NAMALWA (cell line): ENCODE measurements around the gene SPATA24.
"Not testable (repeated sequence)": the region's sequence is repeated elsewhere in the genome, so short reads cannot be mapped to it uniquely, and the experiment has no call there.

ENCODE experiments used
- DNase-seq: peaks from one replicate; pipeline ENCODE4 v3.0.0-alpha.2; 2015; ENCODE audit warnings: low spot score

SPATA24 gene

GRCh38 chr5:139382807-139383206 is 21.1 kb downstream of the SPATA24 start:
- DNase-seq: no peak

- DNase-seq: no peak
Observed at GRCh38 chr5:139381837-139382761, 21.8 kb downstream of the SPATA24 start.

DNA sequence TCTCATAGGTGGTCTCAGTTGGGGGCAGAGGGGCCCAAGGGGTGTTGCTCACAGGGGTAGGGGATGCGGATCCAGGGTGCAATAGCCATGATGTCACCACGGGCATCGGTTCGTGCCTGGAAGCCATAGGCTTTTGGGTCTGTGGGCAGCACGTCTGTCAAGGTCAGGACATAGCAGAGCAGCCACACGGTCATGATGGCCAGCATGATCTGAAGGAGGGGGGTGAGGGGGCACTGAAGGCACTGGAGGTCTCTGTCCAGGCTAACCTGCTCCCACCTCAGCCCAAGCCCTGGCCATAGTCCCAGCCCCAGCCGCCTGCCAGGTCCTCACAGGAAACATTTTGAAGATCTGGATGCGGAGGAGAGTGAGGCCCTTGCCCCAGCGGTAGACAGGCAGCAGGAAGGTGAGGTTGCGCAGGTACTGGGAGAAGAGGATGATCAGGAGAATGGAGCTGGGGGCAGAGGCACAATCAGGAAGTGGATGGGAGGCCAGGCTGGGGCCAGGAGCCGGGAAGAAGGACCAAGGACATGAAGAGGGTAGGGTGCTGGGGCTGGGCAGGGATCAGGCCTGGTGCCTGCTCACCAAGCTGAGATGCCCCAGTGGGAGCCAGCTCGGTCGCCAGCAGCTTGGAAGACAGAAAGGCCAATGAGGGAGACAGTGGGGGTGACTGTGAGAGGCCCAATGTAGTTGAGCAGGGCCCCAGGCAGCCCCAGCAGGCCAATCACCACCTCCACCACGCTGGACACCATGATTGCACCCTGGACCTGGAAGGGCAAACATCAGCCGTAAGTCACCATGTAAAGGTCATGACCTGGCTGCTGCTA is 24.1 kb downstream of the SPATA24 start:
- DNase-seq: no peak

GRCh38 chr5:139378941-139379361 is 24.9 kb downstream of the SPATA24 start:
- no peak for DNase-seq

- DNase-seq: no peak
Observed at GRCh38 chr5:139378101-139378825, 25.6 kb downstream of the SPATA24 start.

DNA sequence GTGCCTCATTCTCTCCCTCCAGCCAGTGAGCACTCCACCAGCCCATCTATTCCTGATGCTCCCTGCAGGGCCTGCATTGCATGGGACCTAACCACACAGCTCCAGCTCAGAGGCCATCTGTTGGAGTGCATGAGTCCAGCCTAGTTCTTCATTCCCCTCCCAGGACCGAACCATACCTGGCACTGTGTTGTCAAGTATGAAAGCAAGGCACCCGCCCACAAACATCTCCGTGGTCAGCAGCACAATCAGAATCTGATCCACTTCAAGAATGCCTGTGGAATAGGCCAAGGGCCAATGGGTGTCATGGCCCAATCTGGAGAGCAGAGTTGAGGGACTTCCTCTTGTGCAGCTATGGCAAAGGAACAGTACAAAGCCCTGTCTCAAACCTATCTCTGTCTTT is 26.7 kb downstream of the SPATA24 start:
- no peak for DNase-seq

GRCh38 chr5:139376364-139376763 is 27.5 kb downstream of the SPATA24 start:
- no peak for DNase-seq

- no peak for DNase-seq
Observed at GRCh38 chr5:139374909-139375308, 29.0 kb downstream of the SPATA24 start.

DNA sequence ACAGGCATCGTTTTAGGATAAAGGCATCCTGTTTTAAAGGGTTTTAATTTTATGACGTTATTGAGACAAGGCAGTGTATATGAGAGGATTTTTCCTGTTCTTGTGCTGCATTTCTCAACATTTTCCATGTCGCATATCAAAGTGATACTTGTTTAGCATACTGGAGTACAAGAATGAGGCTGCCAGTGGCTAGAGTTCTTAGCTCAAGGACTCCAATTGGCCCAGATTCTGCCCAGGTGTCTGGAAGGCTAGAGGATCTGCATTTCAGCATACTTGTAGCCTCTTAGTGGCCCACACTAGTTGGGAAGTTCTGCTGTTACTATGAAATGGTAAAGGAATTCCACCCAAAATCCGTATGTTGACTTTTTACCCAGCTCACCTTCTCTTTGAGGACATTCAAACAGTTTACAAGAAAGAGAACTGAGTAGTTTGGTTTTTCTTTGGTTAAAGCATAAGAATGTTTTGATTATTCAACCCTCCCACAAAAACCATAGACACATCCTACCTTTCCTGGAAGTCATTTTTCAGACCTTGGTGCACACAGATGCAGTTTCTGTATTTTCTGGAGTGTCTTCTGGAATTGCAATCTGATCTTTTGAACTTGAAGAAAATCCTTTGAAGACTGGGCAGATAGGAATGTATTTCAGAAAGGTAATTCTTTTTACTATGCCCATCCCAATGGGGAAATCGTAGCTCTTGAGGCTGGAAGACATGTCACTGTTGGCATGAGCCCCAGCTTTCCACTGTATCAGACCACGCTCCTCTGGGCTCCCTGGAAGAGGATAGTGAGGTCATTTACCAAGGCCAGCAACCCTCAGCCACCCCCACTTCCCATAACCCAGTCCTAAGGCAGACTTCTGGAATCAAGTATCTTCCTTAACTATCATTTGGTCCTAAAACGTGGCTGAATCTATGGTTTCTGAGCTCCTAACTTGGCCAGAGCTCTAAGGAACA is 32.1 kb downstream of the SPATA24 start:
- peak; percentile 12 for DNase-seq

- no peak for DNase-seq
Observed at GRCh38 chr5:139369181-139369580, 34.7 kb downstream of the SPATA24 start.

DNA sequence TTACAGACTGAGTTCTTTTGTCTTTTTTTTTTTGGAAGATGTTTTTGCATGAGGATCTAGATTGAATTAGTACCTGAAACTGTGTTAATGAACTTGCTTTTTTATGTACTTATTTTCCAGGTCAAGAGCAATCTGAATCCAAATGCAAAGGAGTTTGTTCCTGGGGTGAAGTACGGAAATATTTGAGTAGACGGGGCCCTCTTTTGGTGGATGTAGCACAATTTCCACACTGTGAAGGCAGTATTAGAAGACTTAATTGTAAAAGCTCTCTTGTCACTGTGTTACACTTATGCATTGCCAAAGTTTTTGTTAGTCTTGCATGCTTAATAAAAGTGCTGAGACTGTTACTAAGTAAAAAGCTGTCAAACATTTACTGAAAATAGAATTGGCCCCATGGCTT is 35.3 kb downstream of the SPATA24 start:
- no peak for DNase-seq

DNA sequence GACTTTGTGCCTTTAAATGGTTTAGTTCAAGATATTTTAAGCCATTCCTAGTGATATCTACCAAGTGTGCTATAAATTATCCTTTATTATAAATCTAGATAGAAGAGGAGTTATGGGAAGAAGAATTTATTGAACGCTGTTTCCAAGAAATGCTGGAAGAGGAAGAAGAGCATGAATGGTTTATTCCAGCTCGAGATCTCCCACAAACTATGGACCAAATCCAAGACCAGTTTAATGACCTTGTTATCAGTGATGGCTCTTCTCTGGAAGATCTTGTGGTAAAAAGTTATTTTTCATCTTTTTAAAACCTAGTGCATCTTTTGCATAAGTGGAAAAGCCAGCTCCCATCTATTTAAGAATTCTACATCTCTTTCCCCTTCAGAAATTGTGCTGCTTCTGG is 39.4 kb downstream of the SPATA24 start:
- DNase-seq: no peak

DNA sequence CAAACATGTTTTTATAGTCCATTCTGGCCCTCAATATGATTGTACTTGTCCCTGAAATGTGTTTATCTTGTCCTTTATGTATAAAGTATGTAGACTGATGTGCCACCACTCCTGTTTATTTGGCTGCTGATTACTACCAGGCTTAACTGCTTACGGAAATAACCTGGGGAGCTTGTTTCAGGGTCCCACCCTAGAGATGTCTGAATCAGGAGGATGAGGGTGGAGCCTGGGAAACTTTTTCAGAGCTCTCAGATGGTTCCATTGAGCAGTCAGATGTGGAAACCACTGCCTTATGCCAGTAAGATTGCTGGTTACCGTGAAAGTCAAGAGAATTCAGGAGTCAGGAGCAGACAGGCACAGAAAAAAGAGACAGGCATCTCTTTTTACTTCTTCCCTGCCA is 40.0 kb downstream of the SPATA24 start:
- DNase-seq: no peak

DNA sequence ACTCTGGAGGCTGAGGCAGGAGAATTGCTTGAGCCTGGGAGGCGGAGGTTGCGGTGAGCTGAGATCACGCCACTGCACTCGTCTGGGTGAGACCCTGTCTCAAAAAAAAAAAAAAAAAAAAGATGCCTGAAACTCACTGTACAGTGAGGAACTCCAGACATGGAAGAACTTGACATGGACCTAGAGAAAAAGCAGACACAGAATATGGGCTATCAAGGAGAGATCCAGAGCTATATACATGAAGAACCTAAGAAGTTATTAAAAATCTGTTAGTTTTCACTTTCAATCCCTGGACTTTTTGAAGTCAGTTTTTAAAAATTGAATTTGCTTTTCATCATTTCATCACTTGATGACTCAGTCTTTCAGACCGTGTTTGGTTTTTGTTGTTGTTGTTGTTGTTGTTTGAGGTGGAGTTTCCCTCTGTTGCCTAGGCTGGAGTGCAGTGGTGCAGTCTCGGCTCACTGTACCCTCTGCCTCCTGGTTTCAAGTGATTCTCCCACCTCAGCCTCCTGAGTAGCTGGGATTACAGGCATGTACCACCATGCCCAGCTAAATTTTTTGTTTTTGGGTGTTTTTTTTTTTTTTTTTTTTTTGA is 42.0 kb downstream of the SPATA24 start:
- no peak for DNase-seq

- no peak for DNase-seq
Observed at GRCh38 chr5:139360384-139360783, 43.5 kb downstream of the SPATA24 start.

DNA sequence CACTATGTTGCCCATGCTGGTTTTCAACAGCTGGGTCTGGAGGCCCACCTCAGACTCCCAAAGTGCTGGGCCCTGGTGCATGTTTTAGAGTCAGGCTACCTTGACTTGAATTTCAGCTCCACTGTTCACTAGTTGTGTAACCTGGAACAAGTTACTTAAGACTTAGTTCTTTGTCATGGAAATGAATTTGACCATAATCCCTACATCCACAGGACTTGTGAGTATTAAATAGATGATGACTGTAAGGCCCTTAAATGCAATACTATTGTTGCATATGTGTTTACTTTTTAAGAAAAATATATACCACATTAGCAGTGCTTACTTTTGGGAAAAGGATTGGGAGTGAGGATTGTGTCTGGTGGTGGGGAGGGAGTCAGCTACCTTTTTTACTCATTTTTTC is 45.8 kb downstream of the SPATA24 start:
- DNase-seq: no peak

DNA sequence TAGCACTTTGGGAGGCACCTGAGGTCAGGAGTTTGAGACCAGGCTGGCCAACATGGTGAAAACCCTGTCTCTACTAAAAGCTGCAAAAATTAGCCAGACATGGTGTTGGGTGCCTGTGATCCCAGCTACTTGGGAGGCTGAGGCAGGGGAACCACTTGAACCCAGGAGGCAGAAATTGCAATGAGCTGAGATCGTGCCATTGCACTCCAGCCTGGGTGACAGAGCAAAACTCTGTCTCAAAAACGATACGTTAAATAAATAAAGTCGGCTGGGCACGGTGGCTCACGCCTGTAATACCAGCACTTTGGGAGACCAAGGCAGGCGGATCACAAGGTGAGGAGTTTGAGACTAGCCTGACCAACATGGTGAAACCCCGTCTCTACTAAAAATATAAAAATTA is 48.0 kb downstream of the SPATA24 start:
- DNase-seq: not testable (repeated sequence)

GRCh38 chr5:139354186-139354585 is 49.7 kb downstream of the SPATA24 start:
- no peak for DNase-seq

GRCh38 chr5:139347863-139348262 is 56.0 kb downstream of the SPATA24 start:
- DNase-seq: not testable (repeated sequence)
